Mucosa of gallbladder (tissue), 1 donor: ENCODE results near the gene LDHAL6A. TPM values are rescaled to one million over a fixed set of nuclear protein-coding genes. Genes with fewer than 3 reads are reported as not detected.
A peak's percentile ranks its signal among the peaks of the same experiment; 100 is the strongest.

Experiments used
- DNase-seq: peaks from one replicate; pipeline ENCODE4 v3.0.0-alpha.2; 2020; ENCODE audit warnings: low spot score
- total RNA-seq: library from RNA; stranded (reverse); gene quantifications from one replicate; pipeline ENCODE4 v1.2.1, GENCODE V29; 2021
- donor health status: DM: no; HTN: no; CAD: no.

The LDHAL6A gene
- not detected for total RNA-seq

DNA sequence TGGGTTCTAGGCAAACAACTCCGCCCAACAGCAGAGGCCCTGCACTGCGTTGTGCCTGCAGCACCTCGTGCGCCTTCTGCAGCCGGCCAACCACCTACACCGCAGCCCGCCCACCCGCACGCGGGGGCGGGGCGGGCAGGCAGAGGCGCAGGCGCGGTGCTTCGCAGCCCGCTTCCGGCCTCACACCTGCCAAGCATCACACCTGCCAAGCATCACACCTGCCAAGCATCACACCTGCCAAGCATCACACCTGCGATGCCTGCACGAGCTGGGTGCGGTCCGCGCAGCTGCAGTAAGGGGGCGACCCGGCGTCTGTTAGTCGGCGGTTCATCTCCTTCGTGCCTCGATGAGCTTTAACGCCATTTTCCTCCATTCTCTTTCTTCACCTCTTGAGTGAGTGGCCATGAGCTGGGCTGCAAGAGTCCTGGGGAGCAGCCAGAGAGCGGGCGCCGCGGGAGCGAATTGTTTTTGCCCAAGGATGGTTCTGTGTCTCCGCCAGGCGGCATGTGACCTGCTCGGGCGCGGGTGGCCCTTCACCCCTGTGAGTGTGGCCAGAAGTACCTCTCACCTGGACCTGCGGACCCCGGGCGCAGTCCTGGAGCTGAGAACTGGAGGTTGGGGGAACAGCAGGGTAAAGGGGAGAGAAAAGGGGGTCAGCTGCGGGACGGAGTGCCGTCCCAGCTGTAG lies at the start of gene LDHAL6A:
Gene LDHAL6A, plus strand, starts transcription at position 171 of the 687 bp plus-strand sequence. CDS start 825 bp downstream, outside the sequence.
- no peak for DNase-seq

DNA sequence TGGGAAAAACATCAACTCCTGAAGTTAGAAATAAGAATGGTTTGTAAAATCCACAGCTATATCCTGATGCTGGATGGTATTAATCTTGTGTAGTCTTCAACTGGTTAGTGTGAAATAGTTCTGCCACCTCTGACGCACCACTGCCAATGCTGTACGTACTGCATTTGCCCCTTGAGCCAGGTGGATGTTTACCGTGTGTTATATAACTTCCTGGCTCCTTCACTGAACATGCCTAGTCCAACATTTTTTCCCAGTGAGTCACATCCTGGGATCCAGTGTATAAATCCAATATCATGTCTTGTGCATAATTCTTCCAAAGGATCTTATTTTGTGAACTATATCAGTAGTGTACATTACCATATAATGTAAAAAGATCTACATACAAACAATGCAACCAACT lies 48.3 kb upstream of the LDHAL6A start:
- peak; percentile 43 for DNase-seq

DNA sequence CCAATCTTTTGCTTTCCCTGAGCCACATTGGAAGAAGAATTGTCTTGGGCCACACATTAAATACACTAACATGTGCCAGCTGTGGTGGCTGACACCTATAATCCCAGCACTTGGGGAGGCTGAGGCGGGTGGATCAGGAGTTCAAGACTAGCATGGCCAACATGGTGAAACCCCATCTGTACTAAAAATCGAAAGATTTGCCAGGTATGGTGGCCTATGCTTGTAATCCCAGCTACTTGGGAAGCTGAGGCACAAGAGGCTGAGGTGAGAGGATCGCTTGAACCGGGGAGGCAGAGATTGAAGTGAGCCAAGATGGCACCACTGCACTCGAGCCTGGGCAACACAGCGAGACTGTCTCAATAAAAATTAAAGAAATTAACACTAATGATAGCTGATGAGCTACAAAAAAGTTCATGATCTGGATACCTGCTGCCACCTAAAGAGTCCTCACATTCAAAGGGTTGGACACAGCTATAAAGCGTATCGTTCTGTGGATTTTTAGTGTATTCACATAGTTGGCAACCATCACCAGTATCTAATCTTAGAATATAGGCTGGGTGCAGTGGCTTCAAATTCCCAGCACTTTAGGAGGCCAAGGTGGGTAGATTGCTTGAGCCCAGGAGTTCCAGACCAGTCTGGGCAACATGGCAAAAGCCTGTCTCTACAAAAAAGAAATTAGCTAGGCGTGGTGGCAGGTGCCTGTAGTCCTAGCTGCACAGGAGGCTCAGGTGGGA lies 46.9 kb upstream of the LDHAL6A start:
- DNase-seq: no peak

DNA sequence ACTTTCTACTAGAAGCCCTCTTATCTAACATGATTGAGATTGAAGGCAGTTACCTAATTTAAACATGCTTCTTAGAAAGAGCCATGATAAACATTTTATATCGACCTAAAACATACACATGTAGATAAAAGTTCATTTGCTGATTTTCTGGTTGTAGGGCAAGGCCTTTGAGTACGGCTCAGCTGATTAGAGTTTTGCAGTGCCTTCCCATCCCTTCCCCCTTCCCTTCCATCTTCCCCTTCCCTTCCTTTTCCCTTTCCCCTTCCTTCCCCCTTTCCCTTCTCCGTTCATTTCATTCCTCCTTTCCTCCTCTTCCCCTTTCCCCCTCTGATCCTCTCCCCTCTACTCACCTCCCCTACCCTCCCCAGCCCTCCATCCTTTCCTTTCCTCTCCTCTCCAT lies 39.2 kb upstream of the LDHAL6A start:
- DNase-seq: no peak

DNA sequence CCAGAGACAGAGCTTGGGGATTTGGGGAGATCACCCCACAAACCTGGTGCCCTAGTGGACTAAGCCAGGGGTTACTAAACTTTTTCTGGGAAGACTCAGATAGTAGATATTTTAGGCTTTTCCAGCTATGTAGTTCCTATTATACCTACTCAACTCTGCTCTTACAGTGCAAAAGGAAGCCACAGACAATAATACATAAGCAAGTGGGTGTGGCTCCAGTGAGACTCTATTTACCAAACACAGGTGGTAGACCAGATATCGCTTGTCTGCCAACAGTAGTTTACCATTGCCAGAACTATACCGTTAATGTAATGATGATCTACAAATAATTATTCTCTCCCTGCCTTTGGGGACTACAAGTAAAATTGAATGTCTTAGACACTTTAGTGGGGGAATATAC lies 36.6 kb upstream of the LDHAL6A start:
- DNase-seq: no peak

DNA sequence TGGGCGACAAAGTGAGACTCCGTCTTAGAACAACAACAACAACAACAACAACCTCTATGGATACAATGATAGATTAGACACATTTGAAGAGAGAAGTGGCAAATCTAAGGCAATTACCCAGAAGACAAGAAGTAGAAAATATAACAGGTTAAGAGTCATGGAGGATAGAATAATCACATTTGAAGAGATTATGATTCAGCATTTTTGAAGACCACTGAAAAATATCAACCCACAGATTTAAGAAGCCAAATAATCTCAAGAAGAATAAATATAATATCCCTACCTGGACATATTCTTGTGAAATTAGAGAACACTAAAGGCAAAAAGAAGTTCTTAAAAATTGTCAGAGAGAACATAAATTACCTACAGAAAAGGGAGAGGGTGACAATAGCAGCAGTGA lies 35.6 kb upstream of the LDHAL6A start:
- no peak for DNase-seq

DNA sequence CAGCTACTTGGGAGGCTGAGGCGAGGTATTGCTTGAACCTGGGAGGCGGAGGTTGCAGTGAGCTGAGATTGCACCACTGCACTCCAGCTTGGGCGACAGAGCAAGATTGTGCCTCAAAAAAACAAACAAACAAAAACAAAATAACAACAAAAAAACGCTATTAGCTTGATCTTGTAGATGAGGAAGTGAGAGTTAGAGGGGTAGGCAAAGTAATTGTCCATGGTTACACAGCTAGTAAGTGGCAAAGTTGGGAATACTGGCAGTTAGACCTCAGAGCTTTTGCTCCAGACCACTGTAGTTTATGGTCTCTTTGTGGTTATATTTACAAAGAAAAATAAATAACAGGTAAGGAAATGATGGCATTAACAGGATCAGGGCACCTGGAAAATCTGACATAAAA lies 28.4 kb upstream of the LDHAL6A start:
- no peak for DNase-seq

DNA sequence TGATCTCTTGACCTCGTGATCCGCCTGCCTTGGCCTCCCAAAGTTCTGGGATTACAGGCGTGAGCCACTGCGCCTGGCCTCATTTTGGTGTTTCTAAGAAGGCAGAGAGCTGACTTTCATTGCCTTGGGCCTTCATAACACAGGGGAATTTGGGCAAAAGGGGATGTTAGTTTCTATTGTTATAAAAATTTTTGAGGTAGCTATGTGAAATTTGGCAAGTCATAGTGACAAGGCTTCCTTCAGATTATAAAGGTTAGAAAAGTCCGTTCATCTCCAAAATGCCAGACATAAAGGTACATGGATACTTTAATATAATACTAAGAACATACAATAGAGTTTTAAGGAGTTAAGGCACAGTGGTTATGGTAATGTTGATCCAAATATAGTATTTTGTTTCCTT lies 26.3 kb upstream of the LDHAL6A start:
- DNase-seq: no peak

DNA sequence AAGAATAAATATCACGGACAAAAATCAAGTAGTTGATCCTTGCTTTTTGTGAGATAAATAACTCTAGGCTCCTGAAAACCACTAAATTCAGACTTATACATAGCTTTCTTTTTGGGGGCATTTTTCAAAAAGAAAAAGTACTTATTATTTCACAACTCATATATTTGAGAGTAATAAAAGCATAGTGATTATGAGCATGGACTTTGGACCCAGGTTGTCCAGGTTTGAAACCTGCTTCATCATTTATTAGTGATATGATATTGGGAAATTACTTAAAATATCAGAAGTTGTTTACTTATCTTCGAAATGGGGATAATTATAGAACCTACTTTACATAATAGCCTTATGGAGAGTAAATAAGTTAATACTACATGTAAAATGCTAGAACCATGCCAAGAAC lies 17.0 kb upstream of the LDHAL6A start:
- no peak for DNase-seq

DNA sequence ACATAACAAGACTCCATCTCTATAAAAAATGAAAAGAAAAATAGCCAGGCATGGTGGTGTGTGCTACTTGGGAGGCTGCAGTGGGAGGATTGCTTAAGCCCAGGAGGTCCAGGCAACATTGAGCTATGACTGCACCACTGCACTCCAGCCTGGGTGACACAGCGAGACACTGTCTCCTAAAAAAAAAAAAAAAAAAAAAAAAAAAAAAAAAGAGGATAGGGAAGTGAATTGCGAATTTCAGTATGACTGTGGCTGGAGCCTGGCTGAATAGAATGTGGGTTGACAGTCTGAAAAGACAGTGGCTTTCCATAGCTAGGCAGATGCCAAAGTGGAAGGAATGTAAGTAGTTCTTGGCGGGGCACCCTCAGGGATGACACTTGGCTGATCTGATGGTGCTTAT lies 6.4 kb upstream of the LDHAL6A start:
- no peak for DNase-seq

DNA sequence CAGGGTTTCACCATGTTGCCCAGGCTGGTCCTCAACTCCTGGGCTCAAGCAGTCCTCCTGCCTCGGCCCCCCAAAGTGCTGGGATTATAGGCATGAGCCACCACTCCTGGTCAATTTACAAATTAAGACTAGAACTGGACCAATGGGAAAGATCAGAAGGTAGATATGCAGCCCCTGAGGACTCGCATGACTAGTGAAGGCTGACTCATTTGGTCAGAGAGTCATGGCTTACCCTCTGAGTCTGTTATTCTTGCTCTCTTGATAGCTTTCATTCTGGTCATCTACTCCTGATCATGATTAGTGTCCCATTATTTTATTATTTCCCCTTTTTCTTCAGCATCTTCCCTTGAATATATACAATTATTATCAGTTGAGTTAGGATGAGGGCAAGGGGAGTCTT lies 2.7 kb upstream of the LDHAL6A start:
- no peak for DNase-seq

DNA sequence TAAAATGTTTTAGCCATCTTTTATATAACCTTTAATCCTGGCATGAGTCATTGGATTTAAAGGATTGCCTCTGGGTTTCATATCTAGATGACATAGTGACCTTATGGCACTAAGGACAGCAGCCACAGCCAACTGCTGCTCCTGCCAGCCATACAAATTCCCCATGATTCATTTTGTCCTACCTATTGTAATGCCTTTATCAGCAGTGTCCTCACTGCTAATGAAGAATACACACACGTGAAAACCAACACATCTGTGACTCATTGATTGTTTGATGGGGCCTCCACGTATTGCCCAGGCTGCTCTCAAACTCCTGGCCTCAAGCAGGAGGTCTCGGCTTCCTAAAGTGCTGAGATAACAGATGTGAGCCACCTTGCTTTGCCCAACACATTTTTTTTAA lies 1.8 kb downstream of the LDHAL6A start:
- peak; percentile 11 for DNase-seq

DNA sequence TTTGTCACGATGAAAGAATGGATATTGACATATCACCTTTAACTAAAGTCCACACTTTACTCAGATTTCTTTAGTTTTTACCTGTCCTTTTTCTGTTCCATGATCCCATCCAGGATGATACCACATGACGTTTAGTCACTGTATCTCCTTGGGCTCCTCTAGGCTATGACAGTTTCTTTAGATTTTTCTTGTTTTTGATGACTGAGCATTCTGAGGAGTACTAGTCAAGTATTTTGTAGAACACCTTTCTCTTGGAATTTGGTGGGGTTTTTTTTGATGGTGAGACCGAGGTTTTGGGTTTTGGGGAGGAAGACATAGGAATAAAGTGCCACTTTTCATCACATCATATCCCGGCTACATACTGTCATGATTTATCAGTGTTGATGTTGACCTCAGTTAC lies 4.0 kb downstream of the LDHAL6A start:
- no peak for DNase-seq

DNA sequence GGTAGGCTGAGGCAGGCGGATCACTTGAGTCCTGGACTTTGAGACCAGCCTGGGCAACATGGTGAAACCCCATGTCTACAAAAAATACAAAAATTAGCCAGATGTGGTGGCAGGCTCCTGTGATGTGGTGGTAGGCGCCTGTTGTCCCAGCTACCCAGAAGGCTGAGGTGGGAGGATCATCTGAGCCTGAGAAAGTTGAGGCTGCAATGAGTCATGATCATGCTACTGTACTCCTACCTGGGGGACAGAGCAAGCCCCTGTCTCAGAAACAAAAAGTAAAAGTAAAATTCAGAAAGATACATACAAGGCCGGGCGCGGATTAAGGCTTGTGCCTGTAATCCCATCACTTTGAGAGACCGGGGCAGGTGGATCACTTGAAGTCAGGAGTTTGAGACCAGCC lies 6.3 kb downstream of the LDHAL6A start:
- no peak for DNase-seq

DNA sequence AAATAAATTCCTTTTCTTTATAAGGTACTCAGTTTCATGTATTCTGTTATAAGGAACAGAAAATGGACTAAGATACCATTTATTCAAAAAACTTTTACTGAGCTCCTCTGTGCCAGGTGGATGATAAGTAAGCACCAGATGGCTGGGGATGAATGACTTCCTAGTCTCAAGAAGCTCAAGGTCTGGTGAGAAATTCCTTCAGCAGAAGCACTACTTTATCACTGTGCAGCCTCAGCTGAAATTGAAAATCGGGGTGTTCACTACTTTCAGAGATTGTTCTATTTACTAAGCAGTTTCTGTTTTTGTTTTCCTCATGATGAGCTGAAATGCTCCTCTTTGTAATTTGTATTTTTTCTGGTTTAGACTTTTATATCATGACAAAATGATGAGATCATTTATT lies 7.8 kb downstream of the LDHAL6A start:
- no peak for DNase-seq

DNA sequence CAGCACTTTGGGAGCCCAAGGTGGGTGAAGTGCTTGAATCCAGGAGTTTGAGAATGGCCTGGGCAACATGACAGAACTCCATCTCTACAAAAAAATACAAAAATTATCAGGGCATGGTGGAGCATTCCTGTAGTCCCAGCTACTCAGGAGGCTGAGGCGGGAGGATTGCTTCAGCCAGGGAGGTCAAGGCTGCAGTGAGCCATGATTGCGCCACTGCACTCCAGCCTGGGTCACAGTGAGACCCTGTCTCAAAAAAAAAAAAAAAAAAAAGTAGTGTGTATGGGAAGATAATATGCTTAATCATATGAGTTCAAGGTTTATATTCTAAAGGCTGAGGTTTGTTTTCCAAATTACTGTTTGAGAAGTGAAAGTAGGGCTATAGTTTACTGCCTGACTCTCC lies 10.7 kb downstream of the LDHAL6A start:
- DNase-seq: no peak

DNA sequence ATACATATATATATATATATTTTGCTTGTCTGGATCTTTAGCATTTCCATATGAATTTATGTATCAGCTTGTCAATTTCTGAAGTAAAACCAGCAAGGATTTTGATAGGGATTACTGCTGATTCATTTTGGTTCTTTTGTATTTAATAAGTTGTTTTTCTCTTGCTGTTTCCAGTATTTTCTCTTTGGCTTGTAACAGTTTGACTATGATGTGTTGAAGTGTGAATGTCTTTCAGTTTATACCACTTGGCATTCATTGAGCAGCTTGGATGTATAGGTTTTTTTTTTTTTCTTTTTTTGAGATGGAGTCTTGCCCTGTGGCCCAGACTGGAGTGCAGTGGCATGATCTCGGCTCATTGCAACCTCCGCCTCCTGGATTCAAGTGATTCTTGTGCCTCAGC lies 12.4 kb downstream of the LDHAL6A start:
- no peak for DNase-seq

DNA sequence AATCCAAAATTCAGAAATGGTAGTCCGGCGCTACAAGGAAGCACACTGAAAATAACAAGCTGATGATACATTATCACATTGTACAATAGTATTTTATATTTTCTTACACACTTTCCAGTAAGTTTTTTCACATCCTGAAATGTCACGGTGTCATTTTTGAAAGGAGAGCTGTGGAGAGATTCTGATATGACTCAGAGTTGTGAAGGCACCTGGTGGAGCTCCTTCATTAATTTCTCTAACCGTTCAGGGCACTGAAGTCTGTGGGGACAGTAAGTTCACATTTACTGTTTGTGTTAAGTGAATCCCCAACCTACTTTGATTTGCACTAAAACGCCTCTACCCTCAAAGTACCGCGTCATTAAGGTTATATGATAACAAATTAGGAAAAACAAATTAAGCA lies 13.3 kb downstream of the LDHAL6A start:
- no peak for DNase-seq

DNA sequence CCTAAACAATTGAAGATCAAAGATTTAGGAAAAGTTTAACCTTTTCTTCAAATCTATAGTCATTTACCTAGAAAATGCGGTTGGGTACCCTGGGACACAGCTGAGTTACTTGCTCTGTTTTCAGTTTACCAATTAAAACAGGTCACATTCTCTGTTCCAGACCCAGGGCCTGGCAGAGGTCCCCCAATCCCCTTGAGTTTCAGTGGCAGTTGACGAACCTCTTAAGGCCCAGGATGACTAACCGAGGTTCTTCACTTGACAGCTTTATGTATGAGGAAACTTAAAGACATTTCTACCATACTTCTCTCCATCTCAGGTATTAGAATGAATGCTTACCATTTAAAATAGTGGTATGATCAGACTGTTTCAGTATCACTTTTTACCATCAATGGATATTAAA lies 16.3 kb downstream of the LDHAL6A start:
- DNase-seq: no peak

DNA sequence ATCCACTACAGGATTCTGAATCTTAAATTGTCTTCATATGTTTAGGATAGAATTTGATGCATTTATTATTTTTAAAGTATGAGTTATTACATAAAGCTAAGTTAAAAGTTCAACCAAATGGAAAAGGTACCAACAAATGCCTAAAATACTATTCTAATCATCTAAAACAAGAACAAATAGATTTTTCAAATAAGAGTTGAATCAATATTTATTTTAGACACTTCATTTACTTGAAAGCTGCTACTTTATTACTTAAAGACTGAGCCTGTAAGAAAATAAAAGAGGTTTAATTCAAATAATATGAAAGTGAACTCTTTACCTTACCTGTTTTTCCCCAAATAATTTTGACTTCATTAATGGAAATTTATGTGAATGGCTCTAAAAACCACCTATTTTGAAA lies 16.9 kb downstream of the LDHAL6A start:
- DNase-seq: no peak

DNA sequence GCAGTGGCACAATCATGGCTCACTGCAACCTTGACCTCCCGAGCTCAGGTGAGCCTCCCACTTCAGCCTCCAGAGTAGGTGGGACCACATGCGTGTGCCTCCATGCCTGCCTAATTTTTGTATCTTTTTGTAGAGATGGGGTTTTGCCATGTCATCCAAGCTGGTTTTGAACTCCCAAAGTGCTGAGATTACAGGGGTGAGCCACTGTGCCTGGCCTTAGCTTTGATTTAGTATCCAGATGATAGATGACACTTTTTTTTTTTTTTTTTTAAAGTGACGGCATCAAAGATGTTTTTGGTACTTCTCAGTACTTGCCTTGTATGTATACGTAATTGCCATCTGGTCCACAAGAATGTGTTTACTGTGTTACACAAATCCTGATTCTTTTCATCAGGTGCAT lies 23.4 kb downstream of the LDHAL6A start:
- DNase-seq: no peak

DNA sequence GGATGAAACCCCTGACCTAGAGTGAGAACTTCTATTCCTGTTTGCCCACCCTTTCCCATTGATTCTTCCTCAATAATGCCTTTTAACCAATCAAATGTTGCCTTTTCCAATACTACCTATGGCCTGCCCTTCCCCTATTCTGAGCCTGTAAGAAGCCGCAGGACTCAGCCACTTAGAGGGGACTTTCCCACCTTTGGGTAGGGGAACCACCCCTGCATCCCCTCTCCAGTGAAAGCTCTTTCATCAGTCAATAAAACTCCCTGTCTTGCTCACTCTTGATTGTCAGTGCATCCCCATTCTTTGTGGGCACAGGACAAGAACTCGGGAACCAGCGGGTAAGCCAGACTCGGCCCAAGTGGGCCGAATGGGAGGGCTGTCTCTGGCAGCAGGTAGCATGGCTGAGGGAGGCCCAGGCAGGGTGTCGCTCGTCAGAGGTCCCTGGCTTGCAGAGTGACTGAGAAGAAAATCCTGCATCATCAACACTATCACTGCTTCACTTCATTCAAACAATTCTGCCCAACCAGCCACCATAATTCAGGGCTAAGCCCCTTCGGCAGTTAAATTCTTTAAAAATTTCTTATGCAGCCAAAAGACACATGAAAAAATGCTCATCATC lies 30.4 kb downstream of the LDHAL6A start:
- no peak for DNase-seq

DNA sequence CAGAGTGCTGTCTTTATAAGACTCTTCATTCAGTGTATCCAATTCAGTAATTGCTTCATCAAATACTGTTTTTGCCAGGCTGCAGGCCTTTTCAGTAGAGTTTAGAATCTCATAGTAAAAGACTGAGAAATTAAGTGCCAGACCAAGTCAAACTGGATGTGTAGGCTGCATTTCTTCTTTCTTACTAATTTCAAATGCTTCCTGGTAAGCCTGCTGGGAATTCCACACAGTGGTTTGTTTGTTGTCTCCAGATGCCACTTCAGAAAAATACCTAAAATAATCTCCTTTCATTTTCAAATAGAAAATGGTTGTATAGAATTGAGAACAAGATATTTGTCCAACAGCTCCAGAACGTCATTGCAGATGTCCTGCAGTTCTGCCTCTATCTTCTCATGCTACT lies 34.7 kb downstream of the LDHAL6A start:
- no peak for DNase-seq
